H1 (cell line): ENCODE measurements around the gene KRTAP12-4. TPM values are rescaled to one million over a fixed set of nuclear protein-coding genes. Genes with fewer than 3 reads are reported as not detected.

Experiments
- CTCF ChIA-PET: fragments of 300-600 bp; sonication (Branson Sonifier 250); formaldehyde crosslinking; loops from one replicate; lab custom pipeline; 2021; ENCODE audit not compliant: partially characterized antibody; lab: Charles Lee
- POLR2A ChIA-PET: fragments of 300-600 bp; sonication (Branson Sonifier 250); formaldehyde crosslinking; loops from one replicate; lab custom pipeline; 2021; ENCODE audit warnings: inconsistent platforms; ENCODE audit not compliant: partially characterized antibody; lab: Charles Lee
- DNase-seq, 2 experiments: peaks; one replicate each; pipeline versions ENCODE4 v3.0.0 to v3.0.0-alpha.2; 2010 to 2022; ENCODE audit warnings: low spot score in 2 of 2, low read depth in 1 of 2, mixed read lengths in 1 of 2
- FAIRE-seq: peaks from 2 replicates; lab custom pipeline; 2011; peaks lifted over from hg19 to GRCh38; lab: Jason Lieb, UNC
- H2AFZ ChIP-seq: 2 replicates; pipeline ENCODE4 v1.8.1; 2012; ENCODE audit warnings: low read length, inconsistent platforms
- H2AK5ac ChIP-seq: 2 replicates; pipeline ENCODE4 v1.6.1; 2013; ENCODE audit warnings: low read depth, low read length
- H2BK120ac ChIP-seq: replicated peaks from 2 replicates; pipeline ENCODE3; 2013; ENCODE audit warnings: low read depth, low read length, inconsistent platforms
- H2BK12ac ChIP-seq: 2 replicates; pipeline ENCODE4 v1.6.1; 2013; ENCODE audit warnings: low read depth, low read length
- H2BK15ac ChIP-seq: 2 replicates; pipeline ENCODE4 v1.6.1; 2013; ENCODE audit warnings: low read length
- H2BK20ac ChIP-seq: 2 replicates; pipeline ENCODE4 v1.6.1; 2013; ENCODE audit warnings: low read length
- H2BK5ac ChIP-seq: 2 replicates; pipeline ENCODE4 v1.6.1; 2013; ENCODE audit warnings: low read depth, low read length
- H3K14ac ChIP-seq: 2 replicates; pipeline ENCODE4 v1.6.1; 2013; ENCODE audit warnings: inconsistent platforms; ENCODE audit not compliant: insufficient read length
- H3K18ac ChIP-seq: 2 replicates; pipeline ENCODE4 v1.6.1; 2013; ENCODE audit warnings: low read length; ENCODE audit errors: extremely low read depth
- H3K23ac ChIP-seq: 2 replicates; pipeline ENCODE4 v1.6.1; 2013; ENCODE audit warnings: inconsistent platforms; ENCODE audit not compliant: insufficient read length
- H3K23me2 ChIP-seq: 2 replicates; pipeline ENCODE4 v1.6.1; 2013; ENCODE audit warnings: low read depth, low read length
- H3K27ac ChIP-seq: 2 replicates; pipeline ENCODE4 v1.6.1; 2011; ENCODE audit warnings: low read depth, low read length, inconsistent platforms
- H3K27me3 ChIP-seq, 4 experiments: replicated peaks in 1 of 4; 1 replicate in 1 of 4; 2 replicates in 3 of 4; pipeline versions ENCODE4 v1.6.1 to v1.8.1; 2011 to 2013; ENCODE audit warnings: low read length in 3 of 4, mild to moderate bottlenecking in 3 of 4, inconsistent platforms in 2 of 4, mixed read lengths in 2 of 4, moderate library complexity in 1 of 4; ENCODE audit not compliant: control insufficient read depth in 3 of 4, insufficient read depth in 3 of 4; ENCODE audit errors: extremely low read depth in 1 of 4
- H3K36me3 ChIP-seq, 4 experiments: 2 replicates each; pipeline versions ENCODE4 v1.6.1 to v1.8.1; 2011 to 2013; ENCODE audit warnings: mild to moderate bottlenecking in 4 of 4, low read length in 3 of 4, moderate library complexity in 2 of 4, control low read depth in 1 of 4, inconsistent platforms in 1 of 4; ENCODE audit not compliant: insufficient read depth in 4 of 4, control insufficient read depth in 2 of 4
- H3K4ac ChIP-seq: replicated peaks from 2 replicates; pipeline ENCODE3; 2013; ENCODE audit warnings: low read length, low read depth, mixed read lengths, inconsistent platforms; ENCODE audit not compliant: insufficient read length
- H3K4me1 ChIP-seq, 4 experiments: replicated peaks in 1 of 4; 1 replicate in 1 of 4; 2 replicates in 3 of 4; pipeline versions ENCODE4 v1.6.1 to v1.8.1; 2011 to 2013; ENCODE audit warnings: low read length in 3 of 4, inconsistent platforms in 2 of 4, mixed read lengths in 1 of 4; ENCODE audit not compliant: insufficient read depth in 4 of 4, control insufficient read depth in 3 of 4
- H3K4me2 ChIP-seq, 2 experiments: 2 replicates each; pipeline versions ENCODE4 v1.6.1 to v1.8.1; 2011 to 2013; ENCODE audit warnings: low read depth in 2 of 2, low read length in 2 of 2, control low read depth in 1 of 2, inconsistent platforms in 1 of 2, mild to moderate bottlenecking in 1 of 2; ENCODE audit not compliant: insufficient read depth in 1 of 2
- H3K4me3 ChIP-seq, 4 experiments: fragments of 200-600, 300-600 bp in 1 of 4; sonication (generic), shearing (Covaris generic), sonication (Bioruptor Twin) in 1 of 4; 2 replicates each; pipeline versions ENCODE4 v1.5.1 to v1.8.1; 2011 to 2016; ENCODE audit warnings: low read length in 4 of 4, low read depth in 3 of 4, control low read depth in 2 of 4, inconsistent platforms in 2 of 4, mild to moderate bottlenecking in 2 of 4, mixed read lengths in 1 of 4, moderate library complexity in 1 of 4; ENCODE audit not compliant: insufficient read depth in 2 of 4; ENCODE audit errors: extremely low read depth in 1 of 4
- H3K56ac ChIP-seq: replicated peaks from 2 replicates; pipeline ENCODE3; 2013; ENCODE audit warnings: low read depth, mild to moderate bottlenecking, mixed read lengths, low read length, inconsistent platforms; ENCODE audit not compliant: insufficient read length
- H3K79me1 ChIP-seq: 2 replicates; pipeline ENCODE4 v1.6.1; 2013; ENCODE audit warnings: low read depth, low read length, control low read depth
- H3K79me2 ChIP-seq, 2 experiments: 2 replicates each; pipeline versions ENCODE4 v1.6.1 to v1.8.1; 2012 to 2013; ENCODE audit warnings: low read length in 2 of 2, mild to moderate bottlenecking in 2 of 2, inconsistent platforms in 1 of 2; ENCODE audit not compliant: insufficient read depth in 2 of 2, control insufficient read depth in 1 of 2
- H3K9ac ChIP-seq, 4 experiments: replicated peaks in 1 of 4; 1 replicate in 1 of 4; 2 replicates in 3 of 4; pipeline versions ENCODE4 v1.6.1 to v1.8.1; 2011 to 2013; ENCODE audit warnings: low read depth in 3 of 4, low read length in 3 of 4, control low read depth in 2 of 4, mild to moderate bottlenecking in 2 of 4, moderate library complexity in 2 of 4, inconsistent platforms in 1 of 4; ENCODE audit errors: extremely low read depth in 1 of 4
- H3K9me3 ChIP-seq, 2 experiments: 2 replicates each; pipeline versions ENCODE4 v1.6.1 to v1.8.1; 2012 to 2013; ENCODE audit warnings: mild to moderate bottlenecking in 2 of 2, moderate library complexity in 2 of 2, control low read depth in 1 of 2, inconsistent platforms in 1 of 2, low read depth in 1 of 2, low read length in 1 of 2, mixed read lengths in 1 of 2; ENCODE audit not compliant: insufficient read depth in 2 of 2
- H4K20me1 ChIP-seq, 2 experiments: replicated peaks in 1 of 2; 2 replicates each; pipeline versions ENCODE3 to v1.8.1; 2011 to 2013; ENCODE audit warnings: inconsistent platforms in 2 of 2, low read length in 2 of 2, mild to moderate bottlenecking in 1 of 2; ENCODE audit not compliant: insufficient read depth in 2 of 2, control insufficient read depth in 1 of 2
- H4K5ac ChIP-seq: 2 replicates; pipeline ENCODE4 v1.6.1; 2013; ENCODE audit warnings: low read length, low read depth, mixed read lengths, inconsistent platforms; ENCODE audit not compliant: insufficient read length
- H4K8ac ChIP-seq: 2 replicates; pipeline ENCODE4 v1.8.0; 2013; ENCODE audit warnings: mild to moderate bottlenecking, moderate library complexity, low read length, inconsistent platforms; ENCODE audit not compliant: insufficient read depth; ENCODE audit errors: extremely low read depth
- H4K91ac ChIP-seq: replicated peaks from 2 replicates; pipeline ENCODE3; 2013; ENCODE audit warnings: low read length, mixed read lengths, inconsistent platforms; ENCODE audit not compliant: insufficient read length
- CHD1 ChIP-seq: IDR thresholded peaks from 2 replicates; pipeline ENCODE4 v1.6.1; 2012; ENCODE audit warnings: low read depth, low read length, improper control_type of control experiment
- TEAD4 ChIP-seq: IDR thresholded peaks from 2 replicates; pipeline ENCODE4 v1.6.1; 2012; ENCODE audit warnings: low read depth, low read length, inconsistent platforms, mixed read lengths
- WGBS, 2 experiments: shearing (Covaris generic) in 1 of 2; methylation state at CpG; one replicate each; pipeline versions ENCODE4 v1.1.6 to v1.1.7; 2013 to 2015; ENCODE audit warnings: low lambda C conversion rate in 2 of 2, mixed read lengths in 2 of 2, inconsistent platforms in 1 of 2, low coverage in 1 of 2, missing lambda C conversion rate in 1 of 2; ENCODE audit not compliant: insufficient replicate concordance in 2 of 2, insufficient coverage in 1 of 2, insufficient read length in 1 of 2; ENCODE audit errors: extremely low coverage in 1 of 2, missing lambda C conversion rate in 1 of 2; 5-methylcytosine and 5-hydroxymethylcytosine counted together
- polyA plus RNA-seq, 7 experiments: library from polyadenylated mRNA; depleted of rRNA in 3 of 7; stranded (reverse) in 5 of 7; unstranded in 2 of 7; fragments of >200 nt in 5 of 7; fragments of 200-250 nt in 2 of 7; gene quantifications; 1 replicate in 5 of 7; 2 replicates in 1 of 7; 4 replicates in 1 of 7; pipeline versions ENCODE4 v1.2.1 to v1.2.3, GENCODE V29; 2011 to 2013; ENCODE audit warnings: missing spikeins in 2 of 7, mixed read lengths in 2 of 7
- total RNA-seq: library from RNA; stranded (reverse); fragmentation: NEBNext Ultra II Directional; extraction: Animal tissue kit (Norgen Biotek cat#: 25700); gene quantifications from 2 replicates; pipeline ENCODE4 v1.2.1, GENCODE V29; 2021
- TF ChIP-seq, protein P1 (sequence below): IDR thresholded peaks from 2 replicates; pipeline ENCODE4 v1.6.1; 2012; ENCODE audit warnings: low read length, inconsistent platforms

Gene KRTAP12-4
- total and polyA plus RNA-seq, 2 of the 8 experiments (the other 6 are each of a cell fraction or from before 2014, with no cell fraction given): not detected

DNA sequence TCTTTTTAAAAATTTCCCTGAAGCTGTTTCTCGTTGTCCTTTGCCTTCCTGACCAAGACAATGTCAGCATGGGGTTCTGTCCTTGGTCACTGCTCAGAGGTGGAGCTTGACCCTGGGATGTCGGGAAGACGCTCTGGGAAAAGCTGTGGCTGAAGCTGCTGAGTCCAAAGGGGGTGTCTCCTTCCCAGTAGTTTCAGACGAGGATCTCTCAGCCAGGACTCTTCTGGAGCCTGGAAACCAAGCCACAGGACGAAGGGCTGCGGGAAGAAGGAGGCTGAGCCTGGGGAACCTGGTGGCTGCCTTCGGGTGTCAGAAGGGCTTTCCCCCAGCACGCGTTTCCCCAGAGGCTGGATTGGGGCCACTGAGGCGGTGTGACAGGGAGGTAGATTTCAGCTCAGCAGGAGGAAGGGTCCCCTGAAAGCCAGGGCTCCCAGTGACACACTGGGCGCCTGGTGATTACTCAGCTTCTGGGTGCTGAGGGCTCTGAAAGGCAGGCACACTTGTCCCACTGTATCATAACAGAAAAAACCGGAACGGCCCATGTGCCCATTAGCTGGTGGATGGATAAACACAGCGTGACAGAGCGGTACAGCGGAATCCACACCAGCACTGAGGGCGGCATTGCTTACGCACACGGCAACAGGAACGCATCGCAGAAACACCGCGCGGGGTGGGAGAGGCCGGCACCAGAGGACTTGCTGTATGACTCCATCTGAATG is 32.5 kb upstream of the KRTAP12-4 start:
- Histone ChIP-seq H2AFZ (no peak overlapping the region), H3K27ac (no peak overlapping the region), H3K4ac (no peak overlapping the region), H3K23ac (no peak overlapping the region), H2AK5ac (peak overlapping the region; percentile 69), H4K5ac (peak overlapping the region; percentile 32), H3K79me1 (no peaks in the 10 kb centered on the region), H3K36me3 (no peaks in the 10 kb centered on the region), H3K18ac (peak overlapping the region; percentile 99), H4K8ac (no peak overlapping the region), H3K4me1 (peaks cover 5 to 11% (median 9%) of the 10 kb centered on the region in 4 experiments), H3K9ac (no peak overlapping the region; a peak in 1 of 7 replicates), H2BK15ac (0 out of 2 replicates have a peak overlapping the region, but pooled peaks have one; percentile 61), H2BK20ac (peak overlapping the region; percentile 86; the same call in 1 of the 2 replicates), H4K20me1 (no peaks in the 10 kb centered on the region), H3K9me3 (no peaks in the 10 kb centered on the region), H3K4me3 (no peak overlapping the region), H2BK12ac (peak overlapping the region; percentile 68; the same call in 1 of the 2 replicates), H2BK120ac (peak overlapping the region; percentile 31), H2BK5ac (peak overlapping the region; percentile 78; the same call in 1 of the 2 replicates), H3K56ac (no peak overlapping the region), H3K14ac (no peak overlapping the region), H3K4me2 (peak overlapping the region; percentile 16 to 37; a peak in 2 of 4 replicates), H4K91ac (peak overlapping the region; percentile 59), H3K23me2 (no peaks in the 10 kb centered on the region), H3K27me3 (no peaks in the 10 kb centered on the region), H3K79me2 (no peaks in the 10 kb centered on the region)
- DNase-seq: no peak
- FAIRE-seq: no peak
- ChIA-PET CTCF (interaction anchor here (0.8 to 2.5 kb wide), 10 partner anchors 9 to 196 kb away, joined by 3 to 13 read pairs (median 3); partner anchors contain the start of gene KRTAP10-12), POLR2A (no interaction called here)
- WGBS, 2 experiments: 81% methylated on average over 25 of the region's 25 CpGs; no CpG with 5 or more reads in 1 of the 2 experiments
- TF ChIP-seq CHD1 (no peak), TEAD4 (no peak)
- TF ChIP-seq, protein P1, sequence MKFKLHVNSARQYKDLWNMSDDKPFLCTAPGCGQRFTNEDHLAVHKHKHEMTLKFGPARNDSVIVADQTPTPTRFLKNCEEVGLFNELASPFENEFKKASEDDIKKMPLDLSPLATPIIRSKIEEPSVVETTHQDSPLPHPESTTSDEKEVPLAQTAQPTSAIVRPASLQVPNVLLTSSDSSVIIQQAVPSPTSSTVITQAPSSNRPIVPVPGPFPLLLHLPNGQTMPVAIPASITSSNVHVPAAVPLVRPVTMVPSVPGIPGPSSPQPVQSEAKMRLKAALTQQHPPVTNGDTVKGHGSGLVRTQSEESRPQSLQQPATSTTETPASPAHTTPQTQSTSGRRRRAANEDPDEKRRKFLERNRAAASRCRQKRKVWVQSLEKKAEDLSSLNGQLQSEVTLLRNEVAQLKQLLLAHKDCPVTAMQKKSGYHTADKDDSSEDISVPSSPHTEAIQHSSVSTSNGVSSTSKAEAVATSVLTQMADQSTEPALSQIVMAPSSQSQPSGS: no peak
